Fibroblast of mammary gland (primary cell): ENCODE measurements around the gene SLC12A9.

Experiments
- DNase-seq: peaks from one replicate; pipeline ENCODE4 v3.0.0-alpha.2; 2010; ENCODE audit warnings: low read depth
- H3K4me3 ChIP-seq: 2 replicates; pipeline ENCODE4 v1.5.1; 2011; ENCODE audit warnings: low read depth, mild to moderate bottlenecking, low read length, moderate library complexity; ENCODE audit not compliant: control insufficient read depth
- CTCF ChIP-seq: conservative IDR thresholded peaks from 2 replicates; pipeline ENCODE4 v1.5.1; 2011; ENCODE audit warnings: low read depth, low read length, inconsistent platforms; ENCODE audit not compliant: control insufficient read depth, insufficient read depth

SLC12A9 gene

GRCh38 chr7:100822236-100823139 is 30.0 kb upstream of the SLC12A9 start:
- DNase-seq = no peak
- no peak overlapping the region for H3K4me3 ChIP-seq
- no peak for TF ChIP-seq CTCF

- no peak overlapping the region for H3K4me3 ChIP-seq
- no peak for DNase-seq
- no peak for TF ChIP-seq CTCF
These were observed 29.4 kb upstream of the SLC12A9 start for GRCh38 chr7:100823140-100823525.

- no peak for DNase-seq
- no peak overlapping the region for H3K4me3 ChIP-seq
- no peak for TF ChIP-seq CTCF
These were observed 29.0 kb upstream of the SLC12A9 start for GRCh38 chr7:100823534-100823933.

- no peak for TF ChIP-seq CTCF
- peak overlapping the region; percentile 64 for H3K4me3 ChIP-seq
- DNase-seq = no peak
These were observed 27.9 kb upstream of the SLC12A9 start for GRCh38 chr7:100824499-100825214.

GRCh38 chr7:100825215-100825671 is 27.3 kb upstream of the SLC12A9 start:
- no peak for DNase-seq
- peak overlapping the region; percentile 64 for H3K4me3 ChIP-seq
- TF ChIP-seq CTCF = no peak

GRCh38 chr7:100825751-100826513 is 26.6 kb upstream of the SLC12A9 start:
- TF ChIP-seq CTCF = peak; percentile 29
- H3K4me3 ChIP-seq = peak overlapping the region; percentile 64
- peak; percentile 57 for DNase-seq
